Ovary (tissue), 3 donors: ENCODE data around the gene SSB.

Source experiments
- CTCF ChIP-seq, 3 donors: fragments of 450-650 bp in 2 of 3; fragments of 200-600 bp in 1 of 3; IDR thresholded peaks; one replicate each; pipeline versions ENCODE4 v1.5.1 to v1.8.0; 2016 to 2022; ENCODE audit warnings: antibody characterized with exemption in 3 of 3, mild to moderate bottlenecking in 1 of 3
- EP300 ChIP-seq: sonication (generic); formaldehyde crosslinking; IDR thresholded peaks from one replicate; pipeline ENCODE4 v1.6.1; 2017; ENCODE audit warnings: antibody characterized with exemption
- donor health status: DM: no; HTN: no; CAD: no.

GRCh38 chr2:169840747-169841142 lies 42.1 kb downstream of the SSB start:
- no peak for TF ChIP-seq CTCF (IDR thresholded peaks at IDR 0.05)
- no peak for TF ChIP-seq EP300
